GM12878 (cell line): ENCODE measurements around the gene CHCHD6. TPM values are rescaled to one million over a fixed set of nuclear protein-coding genes. Genes with fewer than 3 reads are reported as not detected.

Source experiments
- ATAC-seq: fragments of 200-7000 bp; cut with Tn5 transposase; 3 replicates; pipeline ENCODE4 v1.9.1; 2020; ENCODE audit warnings: mild to moderate bottlenecking, moderate library complexity
- BruUV-seq: library from RNA; stranded (reverse); fragments of 400-500 nt; replicated peaks from 2 replicates; lab custom pipeline; 2021; lab: Mats Ljungman, UMichigan
- CTCF ChIA-PET: fragments of 300-600 bp; sonication (Branson Sonifier 250); formaldehyde crosslinking; extraction: SDS; loops from one replicate; lab custom pipeline; 2021; ENCODE audit warnings: inconsistent platforms; lab: Yijun Ruan, JAX
- POLR2A ChIA-PET: fragments of 350-600 bp; formaldehyde crosslinking; extraction: SDS; loops from one replicate; lab custom pipeline; 2021; ENCODE audit warnings: inconsistent platforms; lab: Charles Lee
- RAD21 ChIA-PET: fragments of 300-600 bp; sonication (Branson Sonifier 250); formaldehyde crosslinking; loops from one replicate; lab custom pipeline; 2023; ENCODE audit warnings: antibody characterized with exemption; ENCODE audit not compliant: unreplicated experiment; lab: Charles Lee
- SMC1A ChIA-PET: fragments of 300-600 bp; sonication (Branson Sonifier 250); formaldehyde crosslinking; loops from one replicate; lab custom pipeline; 2023; ENCODE audit not compliant: unreplicated experiment, uncharacterized antibody; lab: Charles Lee
- DNase-seq: peaks from one replicate; pipeline ENCODE4 v3.0.0-alpha.2; 2011; ENCODE audit warnings: low read depth, low spot score
- FAIRE-seq: peaks from 3 replicates; lab custom pipeline; 2011; peaks lifted over from hg19 to GRCh38; lab: Jason Lieb, UNC
- H2AFZ ChIP-seq: 2 replicates; pipeline ENCODE4 v1.6.0; 2011; ENCODE audit warnings: low read depth, low read length, control low read depth; ENCODE audit not compliant: control insufficient read depth
- H3K27ac ChIP-seq: 2 replicates; pipeline ENCODE4 v1.5.1; 2011; ENCODE audit warnings: control low read depth; ENCODE audit not compliant: control insufficient read depth, insufficient read depth
- H3K27me3 ChIP-seq, 2 experiments: replicated peaks in 1 of 2; 2 replicates each; pipeline versions ENCODE4 v1.6.0 to v1.6.1; 2011; ENCODE audit warnings: low read length in 1 of 2; ENCODE audit not compliant: control insufficient read depth in 2 of 2, insufficient read depth in 2 of 2
- H3K36me3 ChIP-seq, 2 experiments: 2 replicates each; pipeline ENCODE4 v1.5.1; 2011; ENCODE audit warnings: low read length in 1 of 2; ENCODE audit not compliant: control insufficient read depth in 2 of 2, insufficient read depth in 2 of 2
- H3K4me1 ChIP-seq: 2 replicates; pipeline ENCODE4 v1.6.1; 2011; ENCODE audit warnings: mild to moderate bottlenecking, low read length, moderate library complexity, mixed read lengths; ENCODE audit not compliant: control insufficient read depth, insufficient read depth
- H3K4me2 ChIP-seq: 2 replicates; pipeline ENCODE4 v1.6.0; 2011; ENCODE audit warnings: control low read depth; ENCODE audit not compliant: control insufficient read depth, insufficient read depth
- H3K4me3 ChIP-seq: fragments of 200-600 bp; sonication (generic); 2 replicates; pipeline ENCODE4 v1.5.1; 2016
- H3K79me2 ChIP-seq: 2 replicates; pipeline ENCODE4 v1.6.0; 2011; ENCODE audit warnings: low read length; ENCODE audit not compliant: control insufficient read depth, insufficient read depth
- H3K9ac ChIP-seq: 2 replicates; pipeline ENCODE4 v1.8.0; 2011; ENCODE audit warnings: low read length, control low read depth, mixed read lengths; ENCODE audit not compliant: control insufficient read depth, insufficient read depth
- H3K9me3 ChIP-seq: replicated peaks from 3 replicates; pipeline ENCODE4 v1.5.1; 2011; ENCODE audit warnings: mild to moderate bottlenecking, low read length; ENCODE audit not compliant: control insufficient read depth, insufficient read depth
- H4K20me1 ChIP-seq: 2 replicates; pipeline ENCODE4 v1.6.0; 2011; ENCODE audit not compliant: control insufficient read depth, insufficient read depth
- ATF7 ChIP-seq: fragments of 450-650 bp; IDR thresholded peaks from 2 replicates; pipeline ENCODE4 v1.6.1; 2016; ENCODE audit warnings: low read depth, mild to moderate bottlenecking
- ETV6 ChIP-seq, 2 experiments: fragments of 450-650 bp in 1 of 2; IDR thresholded peaks in 1 of 2; conservative IDR thresholded peaks in 1 of 2; 2 replicates each; pipeline ENCODE4 v1.6.1; 2014; ENCODE audit warnings: antibody characterized with exemption in 1 of 2, borderline replicate concordance in 1 of 2, low read depth in 1 of 2, mild to moderate bottlenecking in 1 of 2, moderate library complexity in 1 of 2
- HDAC2 ChIP-seq: fragments of 200-600 bp; sonication (generic); IDR thresholded peaks from 2 replicates; pipeline ENCODE4 v1.6.1; 2017
- HDGF ChIP-seq: fragments of 450-650 bp; IDR thresholded peaks from 2 replicates; pipeline ENCODE4 v1.6.1; 2016; ENCODE audit warnings: antibody characterized with exemption
- MXI1 ChIP-seq: fragments of 150-350 bp; IDR thresholded peaks from 2 replicates; pipeline ENCODE4 v1.6.1; 2011; ENCODE audit warnings: low read depth, mild to moderate bottlenecking, inconsistent platforms, low read length, improper control_type of control experiment
- NFYA ChIP-seq: IDR thresholded peaks from 2 replicates; pipeline ENCODE4 v1.6.1; 2011; ENCODE audit warnings: low read depth, mild to moderate bottlenecking, low read length, improper control_type of control experiment, borderline replicate concordance
- POLR2AphosphoS5 ChIP-seq: IDR thresholded peaks from 2 replicates; pipeline ENCODE4 v1.6.1; 2011; ENCODE audit warnings: mild to moderate bottlenecking, low read length, inconsistent platforms
- RAD51 ChIP-seq: fragments of 450-650 bp; IDR thresholded peaks from 2 replicates; pipeline ENCODE4 v1.6.1; 2016; ENCODE audit warnings: moderate library complexity, mild to moderate bottlenecking, inconsistent platforms
- SMARCA5 ChIP-seq: fragments of 450-650 bp; IDR thresholded peaks from 2 replicates; pipeline ENCODE4 v1.6.1; 2017; ENCODE audit warnings: mild to moderate bottlenecking
- SREBF1 ChIP-seq: IDR thresholded peaks from 2 replicates; pipeline ENCODE4 v1.6.1; 2012; ENCODE audit warnings: mild to moderate bottlenecking, low read length
- WGBS: methylation state at CpG from one replicate; pipeline ENCODE4 v1.1.6; 2016; ENCODE audit warnings: low lambda C conversion rate; ENCODE audit not compliant: insufficient replicate concordance, insufficient coverage; ENCODE audit errors: missing lambda C conversion rate; 5-methylcytosine and 5-hydroxymethylcytosine counted together
- in situ Hi-C: fragments of 300-500 bp; cut with MboI; formaldehyde crosslinking; loops from 9 replicates; pipeline ENCODE4 v1.14.3; 2018; ENCODE audit warnings: mixed read lengths
- intact Hi-C: fragments of 100-400 bp; cut with micrococcal nuclease; formaldehyde crosslinking; loops from one replicate; pipeline ENCODE4 v1.14.2; 2022; ENCODE audit not compliant: unreplicated experiment
- polyA plus RNA-seq, 11 experiments: library from polyadenylated mRNA; depleted of rRNA in 4 of 11; unstranded in 6 of 11; stranded (reverse) in 5 of 11; fragments of >200 nt; fragmentation: Nextera tagmentation in 4 of 11; fragmentation: Illumina TruSeq in 1 of 11; extraction: Ambion mirVana in 4 of 11; extraction: Trizol in 1 of 11; gene quantifications; 1 replicate in 1 of 11; 2 replicates in 10 of 11; pipeline versions ENCODE4 v1.2.1 to v1.2.3, GENCODE V29; 2011 to 2016; ENCODE audit warnings: inconsistent platforms in 2 of 11, missing spikeins in 2 of 11, low read depth in 1 of 11
- total RNA-seq, 4 experiments: library from RNA; depleted of rRNA in 3 of 4; stranded (reverse); fragments of >200 nt in 3 of 4; fragmentation: Illumina TruSeq in 1 of 4; extraction: Trizol in 1 of 4; gene quantifications; 2 replicates each; pipeline versions ENCODE4 v1.2.1 to v1.2.3, GENCODE V29; 2013 to 2021
- TF ChIP-seq, protein P1 (sequence below): IDR thresholded peaks from 2 replicates; pipeline ENCODE4 v1.6.1; 2011; ENCODE audit warnings: low read depth, mild to moderate bottlenecking, low read length, moderate library complexity, borderline replicate concordance; ENCODE audit errors: extremely low read depth
- TF ChIP-seq, protein P2 (sequence below): fragments of 450-650 bp; IDR thresholded peaks from 2 replicates; pipeline ENCODE4 v1.6.1; 2016; ENCODE audit warnings: mild to moderate bottlenecking

Gene CHCHD6
- total and polyA plus RNA-seq, 10 of the 15 experiments (the other 5 are each of a cell fraction or from before 2014, with no cell fraction given): 2.7 to 16.7 (median 12.3) TPM

DNA sequence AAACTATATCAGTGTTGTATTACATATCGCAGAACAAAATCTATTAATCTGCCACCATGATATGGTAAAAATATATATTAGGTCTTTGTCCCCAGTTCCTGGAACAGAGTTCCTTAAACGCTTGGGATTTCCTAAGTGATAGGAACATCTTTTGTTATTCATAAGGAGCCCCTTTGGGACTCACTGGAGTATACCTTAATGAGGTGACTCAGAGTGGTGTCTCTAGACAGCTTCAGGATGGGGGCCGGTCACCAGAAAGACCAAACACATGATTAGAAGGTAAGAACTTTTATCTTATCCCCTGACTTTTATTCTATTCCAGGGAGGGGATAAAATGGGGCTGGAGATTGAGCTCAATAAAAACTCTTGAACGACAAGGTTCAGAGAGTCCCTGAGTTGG is 12.3 kb upstream of the CHCHD6 start:
- no peaks in the 10 kb centered on the region for H3K79me2 ChIP-seq
- H3K9ac ChIP-seq: no peak overlapping the region
- ATAC-seq (no peak), FAIRE-seq (no peak), DNase-seq (no peak)
- WGBS: 39% methylated on average over 4 of the region's 4 CpGs
- H3K4me3 ChIP-seq: no peak overlapping the region
- POLR2A ChIA-PET: no interaction called here
- H2AFZ ChIP-seq: no peak overlapping the region
- no peaks in the 10 kb centered on the region for H3K36me3 ChIP-seq
- SMC1A ChIA-PET: no interaction called here
- H3K27me3 ChIP-seq: no peaks in the 10 kb centered on the region; a peak in 2 of 4 replicates
- intact Hi-C loops: no loop called here
- no peaks in the 10 kb centered on the region for H3K9me3 ChIP-seq
- H3K27ac ChIP-seq: no peak overlapping the region
- BruUV-seq: no TSS peak
- RAD21 ChIA-PET: no interaction called here
- no peak for TF ChIP-seq SREBF1
- TF ChIP-seq ATF7: no peak
- TF ChIP-seq MXI1: no peak
- no peak for TF ChIP-seq RAD51
- no peak for TF ChIP-seq SMARCA5
- TF ChIP-seq, protein P1, sequence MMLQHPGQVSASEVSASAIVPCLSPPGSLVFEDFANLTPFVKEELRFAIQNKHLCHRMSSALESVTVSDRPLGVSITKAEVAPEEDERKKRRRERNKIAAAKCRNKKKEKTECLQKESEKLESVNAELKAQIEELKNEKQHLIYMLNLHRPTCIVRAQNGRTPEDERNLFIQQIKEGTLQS: no peak
- TF ChIP-seq HDGF: no peak
- TF ChIP-seq, protein P2, sequence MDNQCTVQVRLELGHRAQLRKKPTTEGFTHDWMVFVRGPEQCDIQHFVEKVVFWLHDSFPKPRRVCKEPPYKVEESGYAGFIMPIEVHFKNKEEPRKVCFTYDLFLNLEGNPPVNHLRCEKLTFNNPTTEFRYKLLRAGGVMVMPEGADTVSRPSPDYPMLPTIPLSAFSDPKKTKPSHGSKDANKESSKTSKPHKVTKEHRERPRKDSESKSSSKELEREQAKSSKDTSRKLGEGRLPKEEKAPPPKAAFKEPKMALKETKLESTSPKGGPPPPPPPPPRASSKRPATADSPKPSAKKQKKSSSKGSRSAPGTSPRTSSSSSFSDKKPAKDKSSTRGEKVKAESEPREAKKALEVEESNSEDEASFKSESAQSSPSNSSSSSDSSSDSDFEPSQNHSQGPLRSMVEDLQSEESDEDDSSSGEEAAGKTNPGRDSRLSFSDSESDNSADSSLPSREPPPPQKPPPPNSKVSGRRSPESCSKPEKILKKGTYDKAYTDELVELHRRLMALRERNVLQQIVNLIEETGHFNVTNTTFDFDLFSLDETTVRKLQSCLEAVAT: no peak
- TF ChIP-seq POLR2AphosphoS5: no peak
- no peak for TF ChIP-seq HDAC2
- TF ChIP-seq NFYA: no peak
- no peak for TF ChIP-seq ETV6 (conservative IDR thresholded peaks at IDR 0.05 in 1 of 2, IDR thresholded peaks at IDR 0.05 in 1 of 2; ENCODE audit: borderline replicate concordance in 1 of 2, low read depth in 1 of 2)
- no peaks in the 10 kb centered on the region for H4K20me1 ChIP-seq
- CTCF ChIA-PET: interaction anchor here (1.2 kb wide), 1 partner anchor 10 kb away, joined by 3 read pairs; no protein-coding TSS in a partner anchor
- H3K4me1 ChIP-seq: no peaks in the 10 kb centered on the region
- H3K4me2 ChIP-seq: no peak overlapping the region
- in situ Hi-C loops: no loop called here
